ENCODE results near the gene FCRL5.

GRCh38 chr1:157471531-157471930 is 80.8 kb downstream of the FCRL5 start:
- no peak for TF ChIP-seq CTCF (conservative IDR thresholded peaks at IDR 0.05; ENCODE audit: low read length)
- TF ChIP-seq EZH2phosphoT487 (IDR thresholded peaks at IDR 0.05; ENCODE audit: borderline replicate concordance, low read depth, low read length), result no peak

Data from OCI-LY7 (cell line).